Measurements from ENCODE around the gene GCKR. TPM values are rescaled to one million over a fixed set of nuclear protein-coding genes. Genes with fewer than 3 reads are reported as not detected.
A peak's percentile ranks its signal among the peaks of the same experiment; 100 is the strongest.

Gene GCKR
- 0.16 TPM for total RNA-seq

- no peak for DNase-seq
Measured at GRCh38 chr2:27496357-27497287, at the start of gene GCKR. Gene GCKR, plus strand, starts transcription at chr2:27496839. Its CDS starts 66 bp downstream, at chr2:27496905.

- no peak for DNase-seq
Measured at GRCh38 chr2:27448381-27448780, 48.3 kb upstream of the GCKR start.

GRCh38 chr2:27451095-27451494 lies 45.5 kb upstream of the GCKR start:
- DNase-seq = no peak

- no peak for DNase-seq
Measured at GRCh38 chr2:27453968-27454367, 42.7 kb upstream of the GCKR start.

- no peak for DNase-seq
Measured at GRCh38 chr2:27461118-27461517, 35.5 kb upstream of the GCKR start.

GRCh38 chr2:27464443-27464842 lies 32.2 kb upstream of the GCKR start:
- no peak for DNase-seq

- DNase-seq = no peak
Measured at GRCh38 chr2:27471961-27472360, 24.7 kb upstream of the GCKR start.

GRCh38 chr2:27485496-27485895 lies 11.1 kb upstream of the GCKR start:
- DNase-seq = no peak

- no peak for DNase-seq
Measured at GRCh38 chr2:27489118-27489497, 7.5 kb upstream of the GCKR start.

GRCh38 chr2:27489498-27490397 lies 6.9 kb upstream of the GCKR start, which contains the start of gene IFT172:
Gene IFT172, minus strand, starts transcription at chr2:27489743. Its CDS starts 90 bp downstream, at chr2:27489653.
- peak; percentile 94 for DNase-seq

- no peak for DNase-seq
Measured at GRCh38 chr2:27492557-27492956, 4.1 kb upstream of the GCKR start.

GRCh38 chr2:27493948-27494283 lies 2.7 kb upstream of the GCKR start:
- peak; percentile 26 for DNase-seq

GRCh38 chr2:27494284-27494943 lies 2.2 kb upstream of the GCKR start:
- no peak for DNase-seq

GRCh38 chr2:27494944-27495554 lies 1.6 kb upstream of the GCKR start, which contains the start of gene FNDC4:
Gene FNDC4, minus strand, starts transcription at chr2:27495200. Its CDS starts 521 bp downstream, at chr2:27494679.
- DNase-seq = peak; percentile 12

- DNase-seq = no peak
Measured at GRCh38 chr2:27495840-27496356, 741 bp upstream of the GCKR start.

- no peak for DNase-seq
Measured at GRCh38 chr2:27497288-27497627, 619 bp downstream of the GCKR start.

GRCh38 chr2:27498975-27499374 lies 2.3 kb downstream of the GCKR start:
- DNase-seq = no peak

- DNase-seq = no peak
Measured at GRCh38 chr2:27501042-27501441, 4.4 kb downstream of the GCKR start.

GRCh38 chr2:27502142-27502541 lies 5.5 kb downstream of the GCKR start:
- DNase-seq = no peak

GRCh38 chr2:27506587-27506986 lies 9.9 kb downstream of the GCKR start:
- no peak for DNase-seq

- no peak for DNase-seq
Measured at GRCh38 chr2:27507293-27507692, 10.7 kb downstream of the GCKR start.

GRCh38 chr2:27509326-27509725 lies 12.7 kb downstream of the GCKR start:
- DNase-seq = no peak
